Kidney (tissue), 14 donors: Measurements from ENCODE around the gene FAM149A. TPM values are rescaled to one million over a fixed set of nuclear protein-coding genes. Genes with fewer than 3 reads are reported as not detected.

Experiments used
- DNase-seq, 5 donors: peaks; one replicate each; pipeline ENCODE4 v3.0.0-alpha.2; 2013 to 2020
- FAIRE-seq: peaks from 2 replicates; lab custom pipeline; 2012; peaks lifted over from hg19 to GRCh38; lab: Jason Lieb, UNC
- H3K27ac ChIP-seq, 2 donors: one replicate each; pipeline ENCODE4 v1.7.0; 2013; ENCODE audit warnings: low read depth in 2 of 2, low read length in 2 of 2, inconsistent platforms in 1 of 2
- H3K27me3 ChIP-seq: one replicate; pipeline ENCODE4 v1.7.1; 2013; ENCODE audit warnings: low read length, inconsistent platforms; ENCODE audit not compliant: control insufficient read depth, insufficient read depth
- H3K36me3 ChIP-seq, 3 donors: one replicate each; pipeline versions ENCODE4 v1.7.0 to v1.7.1; 2013; ENCODE audit warnings: low read length in 3 of 3, control low read depth in 1 of 3, inconsistent platforms in 1 of 3; ENCODE audit not compliant: insufficient read depth in 3 of 3, control insufficient read depth in 2 of 3
- H3K4me1 ChIP-seq, 3 donors: one replicate each; pipeline versions ENCODE4 v1.7.0 to v1.7.1; 2013; ENCODE audit warnings: low read length in 3 of 3, inconsistent platforms in 1 of 3, low read depth in 1 of 3; ENCODE audit not compliant: control insufficient read depth in 2 of 3, insufficient read depth in 2 of 3
- H3K4me3 ChIP-seq, 3 donors: one replicate each; pipeline versions ENCODE4 v1.7.0 to v1.8.1; 2013; ENCODE audit warnings: low read length in 3 of 3, control low read depth in 1 of 3, inconsistent platforms in 1 of 3
- H3K9ac ChIP-seq, 3 donors: one replicate each; pipeline versions ENCODE4 v1.7.0 to v1.7.1; 2013; ENCODE audit warnings: low read length in 3 of 3, control low read depth in 1 of 3, inconsistent platforms in 1 of 3
- H3K9me3 ChIP-seq, 3 donors: one replicate each; pipeline versions ENCODE4 v1.7.0 to v1.7.1; 2013; ENCODE audit warnings: low read length in 3 of 3, control low read depth in 1 of 3, inconsistent platforms in 1 of 3; ENCODE audit not compliant: control insufficient read depth in 2 of 3, insufficient read depth in 1 of 3
- intact Hi-C: fragments of 100-400 bp; cut with DNase I; formaldehyde crosslinking; loops from one replicate; pipeline ENCODE4 v1.11.1; 2022
- polyA plus RNA-seq: library from polyadenylated mRNA; stranded (reverse); fragments of 350-450 nt; fragmentation: Illumina TruSeq; extraction: RNeasy Lipid Tissue Mini Kit (QIAGEN cat#74804); gene quantifications from one replicate; pipeline ENCODE4 v1.2.3, GENCODE V29; 2014; ENCODE audit warnings: low read depth, low replicate concordance; ENCODE audit not compliant: insufficient read depth
- total RNA-seq: library from RNA; stranded (reverse); fragmentation: NEBNext Ultra II Directional; extraction: Animal tissue kit (Norgen Biotek cat#: 25700); gene quantifications from one replicate; pipeline ENCODE4 v1.2.1, GENCODE V29; 2021
- TF ChIP-seq, protein P1 (sequence below): IDR thresholded peaks from 3 replicates; pipeline ENCODE4 v1.5.1; 2012; ENCODE audit warnings: mild to moderate bottlenecking, moderate library complexity, borderline replicate concordance; ENCODE audit not compliant: insufficient read depth; ENCODE audit errors: extremely low read depth
- donor health status: control.
- donor health status: control.
- donor health status: control.
- donor health status: control.
- donor health status: control.
- donor health status: DM: yes; HTN: yes; CAD: no.
- donor health status: Normal renal cell carcinoma (clear cell type).

FAM149A gene
- total and polyA plus RNA-seq, 2 donors from 2014 or later: 32.4 to 37.8 TPM

DNA sequence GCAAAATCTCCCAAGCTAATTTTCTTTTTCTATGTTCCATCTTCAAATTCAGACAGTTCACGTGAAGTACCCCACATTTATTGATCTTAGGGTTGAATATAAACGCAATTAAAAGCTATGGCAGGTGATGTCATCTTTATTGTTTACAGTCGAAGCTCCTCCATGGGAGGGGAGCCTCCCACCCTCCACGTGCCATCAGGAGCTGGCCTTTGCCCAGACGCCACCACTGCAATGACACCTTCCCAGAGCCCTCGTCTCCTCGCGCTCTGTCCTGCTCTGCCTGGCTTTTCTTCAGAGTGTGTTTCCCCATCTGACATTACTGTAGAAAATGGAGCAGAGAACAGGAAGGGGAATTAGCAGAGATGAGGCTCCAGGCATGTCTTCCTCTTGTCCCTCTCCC lies 68.0 kb downstream of the FAM149A start:
- Histone ChIP-seq H3K27me3 (no peaks in the 10 kb centered on the region), H3K36me3 (no peaks in the 10 kb centered on the region), H3K9ac (no peak overlapping the region), H3K9me3 (no peaks in the 10 kb centered on the region), H3K27ac (no peak overlapping the region), H3K4me3 (no peak overlapping the region), H3K4me1 (peaks cover 0 to 6% (median 0%) of the 10 kb centered on the region in 3 donors)
- TF ChIP-seq, protein P1, sequence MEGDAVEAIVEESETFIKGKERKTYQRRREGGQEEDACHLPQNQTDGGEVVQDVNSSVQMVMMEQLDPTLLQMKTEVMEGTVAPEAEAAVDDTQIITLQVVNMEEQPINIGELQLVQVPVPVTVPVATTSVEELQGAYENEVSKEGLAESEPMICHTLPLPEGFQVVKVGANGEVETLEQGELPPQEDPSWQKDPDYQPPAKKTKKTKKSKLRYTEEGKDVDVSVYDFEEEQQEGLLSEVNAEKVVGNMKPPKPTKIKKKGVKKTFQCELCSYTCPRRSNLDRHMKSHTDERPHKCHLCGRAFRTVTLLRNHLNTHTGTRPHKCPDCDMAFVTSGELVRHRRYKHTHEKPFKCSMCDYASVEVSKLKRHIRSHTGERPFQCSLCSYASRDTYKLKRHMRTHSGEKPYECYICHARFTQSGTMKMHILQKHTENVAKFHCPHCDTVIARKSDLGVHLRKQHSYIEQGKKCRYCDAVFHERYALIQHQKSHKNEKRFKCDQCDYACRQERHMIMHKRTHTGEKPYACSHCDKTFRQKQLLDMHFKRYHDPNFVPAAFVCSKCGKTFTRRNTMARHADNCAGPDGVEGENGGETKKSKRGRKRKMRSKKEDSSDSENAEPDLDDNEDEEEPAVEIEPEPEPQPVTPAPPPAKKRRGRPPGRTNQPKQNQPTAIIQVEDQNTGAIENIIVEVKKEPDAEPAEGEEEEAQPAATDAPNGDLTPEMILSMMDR: no peak
- no peak for FAIRE-seq
- intact Hi-C loops: no loop called here
- no peak for DNase-seq

GRCh38 chr4:186188107-186188506 lies 83.6 kb downstream of the FAM149A start:
- DNase-seq (no peak), FAIRE-seq (no peak)
- H3K36me3 ChIP-seq: no peaks in the 10 kb centered on the region
- no peak overlapping the region for H3K9ac ChIP-seq
- TF ChIP-seq, protein P1: no peak
- H3K9me3 ChIP-seq: no peaks in the 10 kb centered on the region
- H3K4me3 ChIP-seq: no peak overlapping the region
- intact Hi-C loops: no loop called here
- H3K4me1 ChIP-seq: peaks cover 3 to 16% (median 12%) of the 10 kb centered on the region in 3 donors
- no peak overlapping the region for H3K27ac ChIP-seq
- H3K27me3 ChIP-seq: no peaks in the 10 kb centered on the region

- DNase-seq: peak in 1 of 5 donors; percentile 5
- Histone ChIP-seq H3K4me3 (peak overlapping the region in 1 of 3 donors; percentile 85), H3K27ac (peak overlapping the region in 1 of 2 donors; percentile 28), H3K4me1 (peaks cover 3 to 17% (median 16%) of the 10 kb centered on the region in 3 donors), H3K9ac (peak overlapping the region in 1 of 3 donors; percentile 82), H3K36me3 (peaks cover 0 to 4% (median 0%) of the 10 kb centered on the region in 3 donors), H3K9me3 (no peaks in the 10 kb centered on the region), H3K27me3 (no peaks in the 10 kb centered on the region)
- TF ChIP-seq, protein P1: no peak
- FAIRE-seq: no peak
- intact Hi-C loops: no loop called here
These were observed 85.2 kb downstream of the FAM149A start for GRCh38 chr4:186189656-186190055.
